Retinal pigment epithelial cell (primary cell): ENCODE measurements around the gene LYSMD4.

Experiments
- DNase-seq: peaks from one replicate; pipeline ENCODE4 v3.0.0-alpha.2; 2010; ENCODE audit warnings: low read depth
- H3K4me3 ChIP-seq: 2 replicates; pipeline ENCODE4 v1.5.1; 2011; ENCODE audit warnings: mild to moderate bottlenecking, low read length, control low read depth, moderate library complexity
- TF ChIP-seq, protein P1 (sequence below): conservative IDR thresholded peaks from 2 replicates; pipeline ENCODE4 v1.5.1; 2011; ENCODE audit warnings: low read depth, low read length, control low read depth, inconsistent platforms

The LYSMD4 gene

GRCh38 chr15:99696096-99696495, 37.1 kb downstream of the LYSMD4 start:
- H3K4me3 ChIP-seq, result no peak overlapping the region
- TF ChIP-seq, protein P1, sequence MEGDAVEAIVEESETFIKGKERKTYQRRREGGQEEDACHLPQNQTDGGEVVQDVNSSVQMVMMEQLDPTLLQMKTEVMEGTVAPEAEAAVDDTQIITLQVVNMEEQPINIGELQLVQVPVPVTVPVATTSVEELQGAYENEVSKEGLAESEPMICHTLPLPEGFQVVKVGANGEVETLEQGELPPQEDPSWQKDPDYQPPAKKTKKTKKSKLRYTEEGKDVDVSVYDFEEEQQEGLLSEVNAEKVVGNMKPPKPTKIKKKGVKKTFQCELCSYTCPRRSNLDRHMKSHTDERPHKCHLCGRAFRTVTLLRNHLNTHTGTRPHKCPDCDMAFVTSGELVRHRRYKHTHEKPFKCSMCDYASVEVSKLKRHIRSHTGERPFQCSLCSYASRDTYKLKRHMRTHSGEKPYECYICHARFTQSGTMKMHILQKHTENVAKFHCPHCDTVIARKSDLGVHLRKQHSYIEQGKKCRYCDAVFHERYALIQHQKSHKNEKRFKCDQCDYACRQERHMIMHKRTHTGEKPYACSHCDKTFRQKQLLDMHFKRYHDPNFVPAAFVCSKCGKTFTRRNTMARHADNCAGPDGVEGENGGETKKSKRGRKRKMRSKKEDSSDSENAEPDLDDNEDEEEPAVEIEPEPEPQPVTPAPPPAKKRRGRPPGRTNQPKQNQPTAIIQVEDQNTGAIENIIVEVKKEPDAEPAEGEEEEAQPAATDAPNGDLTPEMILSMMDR, result no peak
- DNase-seq, result no peak

GRCh38 chr15:99692825-99693224, 40.4 kb downstream of the LYSMD4 start:
- DNase-seq, result no peak
- no peak overlapping the region for H3K4me3 ChIP-seq
- TF ChIP-seq, protein P1, result no peak

GRCh38 chr15:99686290-99686689, 46.9 kb downstream of the LYSMD4 start:
- DNase-seq, result no peak
- TF ChIP-seq, protein P1, result no peak
- H3K4me3 ChIP-seq, result no peak overlapping the region

DNA sequence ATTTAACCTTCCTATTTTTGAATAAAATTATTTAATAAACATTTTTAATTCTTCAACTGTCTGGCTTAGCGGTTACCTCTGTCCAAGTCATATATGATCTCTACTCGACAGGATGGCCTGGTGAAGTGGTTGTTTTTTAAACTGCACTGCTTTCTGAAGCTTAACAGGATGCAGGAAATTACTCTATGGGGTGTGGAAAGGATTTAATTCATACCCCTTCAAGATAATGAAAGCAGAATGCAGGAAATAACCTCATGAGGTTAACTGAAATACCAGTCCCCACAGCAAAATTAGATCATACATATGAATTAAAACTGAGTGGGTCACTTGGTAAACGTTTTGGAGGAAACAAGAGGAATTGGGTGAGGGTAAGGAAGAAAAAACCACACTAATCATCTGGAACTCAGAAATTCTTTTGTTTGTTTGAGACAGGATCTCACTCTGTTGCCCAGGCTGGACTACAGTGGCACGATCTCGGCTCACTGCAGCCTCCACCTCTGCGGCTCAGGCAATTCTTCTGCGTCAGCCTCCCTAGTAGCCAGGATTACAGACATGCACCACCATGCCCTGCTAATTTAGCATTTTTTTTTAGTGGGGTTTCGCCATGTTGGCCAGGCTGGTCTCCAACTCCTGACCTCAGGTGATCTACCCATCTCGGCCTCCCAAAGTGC, 50.1 kb downstream of the LYSMD4 start:
- no peak overlapping the region for H3K4me3 ChIP-seq
- peak; percentile 29 for DNase-seq
- TF ChIP-seq, protein P1, result no peak

DNA sequence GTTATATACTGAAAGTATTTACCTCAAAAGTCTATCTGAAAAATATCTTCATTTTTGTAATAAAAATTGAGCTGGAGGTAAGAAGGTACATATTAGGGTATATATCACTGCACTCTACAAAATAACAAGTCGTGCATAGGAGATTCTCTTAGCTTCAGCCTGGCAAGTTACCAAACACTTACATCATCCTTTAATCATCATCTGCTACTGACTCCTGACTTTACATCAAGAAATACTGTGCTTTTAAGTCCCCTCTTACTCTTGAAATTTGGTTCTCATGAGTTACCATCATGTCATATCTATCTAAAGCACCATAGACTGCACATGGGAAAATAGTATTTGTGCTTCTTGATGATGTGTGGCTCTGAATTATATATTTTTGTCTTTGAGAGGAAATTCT, 50.8 kb downstream of the LYSMD4 start:
- H3K4me3 ChIP-seq, result no peak overlapping the region
- peak; percentile 73 for DNase-seq
- TF ChIP-seq, protein P1, result no peak

DNA sequence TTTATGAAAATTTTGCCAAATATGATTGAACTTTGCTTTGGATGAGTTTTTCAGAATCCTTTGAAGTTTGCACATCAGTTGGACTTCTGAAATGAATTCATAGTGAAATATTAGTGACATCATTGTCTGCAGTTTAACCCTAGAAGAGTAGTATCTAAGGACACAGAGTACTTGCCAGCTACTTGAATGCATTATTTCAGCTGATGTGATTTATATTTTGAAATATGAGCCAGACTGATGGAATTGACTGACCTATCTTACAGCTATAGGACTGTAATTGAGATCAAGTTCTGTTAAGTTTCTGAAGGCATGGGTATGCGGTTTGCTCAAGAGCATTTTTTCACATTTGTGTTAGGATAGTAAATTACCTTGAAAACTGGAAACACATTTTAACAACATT, 51.2 kb downstream of the LYSMD4 start:
- TF ChIP-seq, protein P1, result no peak
- H3K4me3 ChIP-seq, result no peak overlapping the region
- DNase-seq, result no peak

DNA sequence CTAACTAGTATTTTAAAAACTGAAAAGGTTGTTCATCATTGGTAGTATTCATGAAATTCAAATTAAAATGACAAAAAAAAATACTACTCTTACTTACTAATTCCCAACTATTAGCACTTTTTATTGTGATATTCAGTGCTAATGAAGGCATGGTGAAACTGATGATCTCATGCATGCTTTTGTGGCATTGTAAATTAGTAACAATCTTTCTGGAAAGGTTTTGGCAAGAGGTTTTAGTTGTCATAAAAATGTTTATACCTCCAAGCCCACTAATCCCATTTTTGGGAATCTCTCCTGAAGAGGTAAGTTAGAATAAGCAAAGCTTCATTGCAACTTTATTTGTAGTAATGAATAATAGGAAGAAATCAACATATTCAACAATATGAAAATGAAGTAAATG, 53.0 kb downstream of the LYSMD4 start:
- H3K4me3 ChIP-seq, result no peak overlapping the region
- TF ChIP-seq, protein P1, result no peak
- DNase-seq, result no peak
